Immature natural killer cell (primary cell): ENCODE data around the gene LRIT2. TPM values are rescaled to one million over a fixed set of nuclear protein-coding genes. Genes with fewer than 3 reads are reported as not detected.

Experiments
- DNase-seq, 3 donors: peaks; one replicate each; pipeline ENCODE4 v3.0.0; 2022; ENCODE audit warnings: mixed read lengths in 1 of 3
- H3K27ac Mint-ChIP-seq, 6 donors: one replicate each; pipeline ENCODE4 v1.8.0; 2020; ENCODE audit warnings: mixed read lengths in 6 of 6, mild to moderate bottlenecking in 5 of 6, inconsistent platforms in 4 of 6, moderate library complexity in 3 of 6
- H3K27me3 Mint-ChIP-seq, 3 donors: one replicate each; pipeline ENCODE4 v1.8.0; 2020 to 2021; ENCODE audit warnings: low read depth in 3 of 3, mild to moderate bottlenecking in 3 of 3, mixed read lengths in 3 of 3, moderate library complexity in 3 of 3, inconsistent platforms in 1 of 3
- H3K36me3 Mint-ChIP-seq, 3 donors: one replicate each; pipeline ENCODE4 v1.8.0; 2020; ENCODE audit warnings: mixed read lengths in 3 of 3, inconsistent platforms in 2 of 3, mild to moderate bottlenecking in 2 of 3
- H3K4me1 Mint-ChIP-seq, 2 donors: one replicate each; pipeline ENCODE4 v1.8.0; 2020; ENCODE audit warnings: inconsistent platforms in 2 of 2, mild to moderate bottlenecking in 2 of 2, mixed read lengths in 2 of 2, moderate library complexity in 1 of 2
- H3K4me3 Mint-ChIP-seq, 5 donors: one replicate each; pipeline ENCODE4 v1.8.0; 2020; ENCODE audit warnings: mild to moderate bottlenecking in 5 of 5, mixed read lengths in 5 of 5, inconsistent platforms in 3 of 5, moderate library complexity in 3 of 5
- H3K9me3 Mint-ChIP-seq, 6 donors: one replicate each; pipeline ENCODE4 v1.8.0; 2020; ENCODE audit warnings: mild to moderate bottlenecking in 6 of 6, mixed read lengths in 6 of 6, inconsistent platforms in 4 of 6, moderate library complexity in 3 of 6
- polyA plus RNA-seq, 3 donors: library from polyadenylated mRNA; unstranded; fragments of 300-500 nt; fragmentation: Illumina TruSeq; gene quantifications; one replicate each; pipeline ENCODE4 v1.2.3, GENCODE V29; 2021

LRIT2 gene, protein sequence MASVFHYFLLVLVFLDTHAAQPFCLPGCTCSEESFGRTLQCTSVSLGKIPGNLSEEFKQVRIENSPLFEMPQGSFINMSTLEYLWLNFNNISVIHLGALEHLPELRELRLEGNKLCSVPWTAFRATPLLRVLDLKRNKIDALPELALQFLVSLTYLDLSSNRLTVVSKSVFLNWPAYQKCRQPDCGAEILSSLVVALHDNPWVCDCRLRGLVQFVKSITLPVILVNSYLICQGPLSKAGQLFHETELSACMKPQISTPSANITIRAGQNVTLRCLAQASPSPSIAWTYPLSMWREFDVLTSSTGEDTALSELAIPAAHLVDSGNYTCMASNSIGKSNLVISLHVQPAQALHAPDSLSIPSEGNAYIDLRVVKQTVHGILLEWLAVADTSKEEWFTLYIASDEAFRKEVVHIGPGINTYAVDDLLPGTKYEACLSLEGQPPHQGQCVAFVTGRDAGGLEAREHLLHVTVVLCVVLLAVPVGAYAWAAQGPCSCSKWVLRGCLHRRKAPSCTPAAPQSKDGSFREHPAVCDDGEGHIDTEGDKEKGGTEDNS
- not detected for polyA plus RNA-seq

DNA sequence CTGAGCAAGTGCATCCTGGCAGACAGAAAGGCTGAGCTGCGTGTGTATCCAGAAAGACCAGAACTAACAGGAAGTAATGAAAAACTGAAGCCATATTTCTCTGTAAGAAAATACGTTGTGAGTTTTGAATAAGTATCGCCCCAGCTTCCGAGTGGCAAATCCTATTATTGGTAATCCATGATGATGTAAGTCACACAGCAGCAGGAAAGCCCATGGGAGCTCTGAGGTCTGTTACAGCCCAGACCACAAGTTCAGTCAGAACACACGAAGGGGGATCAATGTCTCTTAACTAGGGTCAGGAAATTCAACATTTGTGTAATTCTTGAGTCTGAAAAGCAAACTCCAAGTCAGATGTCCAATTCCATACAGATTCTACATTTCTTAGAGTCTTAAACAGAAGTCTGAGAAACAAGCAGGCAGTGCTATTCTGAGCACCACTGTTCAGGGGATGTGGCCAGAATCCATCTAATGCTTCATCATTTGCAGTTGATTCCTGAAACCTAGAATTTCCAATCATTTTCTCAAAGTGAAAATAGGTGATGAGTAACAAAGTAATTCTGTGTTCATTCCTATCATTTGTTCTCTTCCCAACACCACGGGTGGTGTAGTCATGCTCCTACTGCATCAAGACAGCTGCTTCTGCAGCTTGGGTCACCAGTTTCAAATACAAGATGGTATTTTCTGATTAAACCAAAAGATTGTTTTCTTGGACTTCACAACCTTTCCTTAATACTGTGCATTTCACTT lies at the start of gene LRIT2:
TSS of gene LRIT2 (minus strand) at position 118 of the 747 bp plus-strand sequence. CDS start at position 94, 24 bp downstream.
- Mint-ChIP-seq H3K36me3 (no peaks in the 10 kb centered on the region), H3K9me3 (no peaks in the 10 kb centered on the region), H3K27ac (no peak within 1 kb of the TSS), H3K4me1 (no peaks in the 10 kb centered on the region), H3K27me3 (peaks cover 2 to 13% (median 7%) of the 10 kb centered on the region in 3 donors), H3K4me3 (no peak within 1 kb of the TSS)
- DNase-seq: no peak

DNA sequence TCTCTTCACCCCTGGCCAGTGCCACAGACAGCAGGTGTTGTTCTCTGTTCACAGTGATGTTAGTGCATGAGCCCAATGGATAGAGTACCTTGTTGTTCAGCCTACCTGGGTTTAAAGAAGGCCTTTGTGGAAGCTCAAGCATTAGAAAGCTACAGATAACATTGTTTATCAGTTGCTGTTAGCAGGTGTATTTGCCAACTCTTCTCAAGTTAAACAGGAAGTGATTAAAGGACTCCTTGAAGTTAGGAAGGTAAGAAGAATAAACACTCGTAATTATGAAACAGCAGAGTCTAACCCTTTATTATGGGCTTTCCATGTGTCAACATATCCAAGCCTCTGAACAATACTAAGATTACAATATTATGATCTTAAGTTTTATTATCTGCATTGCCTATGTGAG lies 45.4 kb upstream of the LRIT2 start:
- no peaks in the 10 kb centered on the region for H3K4me1 Mint-ChIP-seq
- no peak for DNase-seq
- no peak overlapping the region for H3K27ac Mint-ChIP-seq
- H3K36me3 Mint-ChIP-seq: no peaks in the 10 kb centered on the region
- no peaks in the 10 kb centered on the region for H3K9me3 Mint-ChIP-seq
- H3K27me3 Mint-ChIP-seq: peaks cover 0 to 9% (median 3%) of the 10 kb centered on the region in 3 donors
- no peak overlapping the region for H3K4me3 Mint-ChIP-seq

DNA sequence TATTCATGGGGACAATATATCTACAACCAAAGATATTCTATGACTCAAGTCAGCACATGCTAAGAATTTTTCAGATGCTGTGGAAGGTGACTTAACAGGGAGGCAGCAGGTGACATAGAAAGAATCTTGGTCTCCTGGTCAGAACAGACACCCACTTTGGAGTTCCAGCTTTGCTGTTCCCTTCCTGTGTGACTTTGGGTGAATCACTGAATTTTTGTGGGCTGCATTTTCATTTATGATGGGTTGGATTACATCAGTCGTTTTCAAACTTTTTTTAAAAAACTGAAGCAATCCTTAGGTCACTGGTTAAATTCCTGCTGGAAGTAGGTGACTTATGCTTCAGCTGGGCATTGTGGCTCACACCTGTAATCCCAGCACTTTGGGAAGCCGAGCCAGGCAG lies 44.4 kb upstream of the LRIT2 start:
- Mint-ChIP-seq H3K4me1 (no peaks in the 10 kb centered on the region), H3K36me3 (no peaks in the 10 kb centered on the region), H3K27me3 (peaks cover 0 to 11% (median 3%) of the 10 kb centered on the region in 3 donors), H3K27ac (no peak overlapping the region), H3K4me3 (no peak overlapping the region), H3K9me3 (no peaks in the 10 kb centered on the region)
- DNase-seq: no peak

DNA sequence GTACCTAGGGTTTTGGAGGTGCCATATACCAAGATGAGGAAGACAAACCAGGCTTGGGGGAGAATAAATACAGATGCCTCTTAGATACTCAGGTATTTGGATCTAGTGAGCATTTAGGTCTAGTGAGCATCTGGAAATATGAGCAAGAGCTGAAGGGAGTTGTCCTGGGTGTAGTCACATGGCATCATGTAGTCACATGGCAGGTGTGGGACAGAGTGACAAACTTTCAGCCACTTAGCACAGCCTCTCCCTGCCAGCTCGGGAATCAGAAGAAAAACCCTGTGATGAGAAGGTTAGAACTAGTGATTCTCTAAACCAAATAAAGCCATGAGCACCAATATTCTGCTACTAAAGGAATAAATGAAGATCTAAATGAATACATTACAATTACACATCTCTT lies 43.8 kb upstream of the LRIT2 start:
- Mint-ChIP-seq H3K27ac (no peak overlapping the region), H3K9me3 (no peaks in the 10 kb centered on the region), H3K36me3 (no peaks in the 10 kb centered on the region), H3K27me3 (peaks cover 0 to 11% (median 3%) of the 10 kb centered on the region in 3 donors), H3K4me1 (no peaks in the 10 kb centered on the region), H3K4me3 (no peak overlapping the region)
- DNase-seq: no peak

DNA sequence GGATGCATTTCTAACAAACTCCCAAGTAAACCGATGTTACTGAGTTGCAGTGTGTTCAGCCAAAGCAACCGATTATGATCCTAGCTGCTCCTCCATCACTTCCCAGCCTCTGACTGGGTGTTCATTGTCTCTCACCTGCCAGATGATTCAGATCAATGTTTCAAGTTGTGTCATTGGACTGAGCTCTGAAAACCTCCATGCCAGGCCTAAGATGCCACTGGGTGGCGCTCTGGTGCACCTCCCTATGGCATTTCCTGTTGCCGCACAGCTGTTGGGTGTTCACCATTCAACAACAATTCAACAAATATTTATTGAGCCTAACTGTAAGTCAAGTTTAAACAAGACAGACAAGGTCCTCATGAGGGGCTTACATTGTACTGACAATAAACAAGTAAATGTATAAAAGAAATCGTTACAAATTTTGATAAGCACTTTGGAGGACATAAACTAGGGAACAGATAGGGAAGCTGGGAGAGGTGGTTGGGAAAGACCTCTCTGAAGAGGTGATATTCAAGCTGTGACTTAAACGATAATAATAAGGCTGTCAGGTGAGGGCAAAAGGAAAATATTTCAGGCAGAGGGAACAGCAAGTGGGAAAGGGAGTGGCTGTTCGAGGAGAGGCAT lies 42.3 kb upstream of the LRIT2 start:
- DNase-seq: peak; percentile 16 to 45 (median 23)
- H3K4me1 Mint-ChIP-seq: no peaks in the 10 kb centered on the region
- H3K36me3 Mint-ChIP-seq: no peaks in the 10 kb centered on the region
- no peaks in the 10 kb centered on the region for H3K9me3 Mint-ChIP-seq
- H3K27ac Mint-ChIP-seq: no peak overlapping the region
- peaks cover 3 to 19% (median 6%) of the 10 kb centered on the region in 3 donors for H3K27me3 Mint-ChIP-seq
- no peak overlapping the region for H3K4me3 Mint-ChIP-seq

DNA sequence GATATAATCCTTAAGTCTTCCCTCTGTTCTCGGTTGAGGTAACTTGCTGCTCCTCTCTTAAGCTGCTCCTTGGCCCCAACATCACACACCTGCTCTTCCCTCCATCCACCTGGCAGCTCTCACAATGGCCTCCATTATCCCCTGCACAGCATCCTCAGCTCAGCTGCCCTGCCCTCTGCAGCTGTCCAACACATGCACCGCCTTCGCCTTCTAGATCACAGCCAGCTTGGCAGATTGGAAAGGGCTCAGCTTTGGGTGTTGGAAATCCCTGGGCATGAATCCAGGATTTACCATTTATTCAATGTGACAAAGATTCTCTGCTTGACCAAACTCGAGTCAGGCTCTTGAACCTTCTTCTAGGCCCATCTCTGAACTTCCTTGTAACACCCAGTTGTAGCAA lies 40.1 kb upstream of the LRIT2 start:
- no peak for DNase-seq
- H3K4me1 Mint-ChIP-seq: no peaks in the 10 kb centered on the region
- no peaks in the 10 kb centered on the region for H3K9me3 Mint-ChIP-seq
- H3K36me3 Mint-ChIP-seq: no peaks in the 10 kb centered on the region
- no peak overlapping the region for H3K4me3 Mint-ChIP-seq
- peaks cover 3 to 22% (median 6%) of the 10 kb centered on the region in 3 donors for H3K27me3 Mint-ChIP-seq
- H3K27ac Mint-ChIP-seq: no peak overlapping the region

DNA sequence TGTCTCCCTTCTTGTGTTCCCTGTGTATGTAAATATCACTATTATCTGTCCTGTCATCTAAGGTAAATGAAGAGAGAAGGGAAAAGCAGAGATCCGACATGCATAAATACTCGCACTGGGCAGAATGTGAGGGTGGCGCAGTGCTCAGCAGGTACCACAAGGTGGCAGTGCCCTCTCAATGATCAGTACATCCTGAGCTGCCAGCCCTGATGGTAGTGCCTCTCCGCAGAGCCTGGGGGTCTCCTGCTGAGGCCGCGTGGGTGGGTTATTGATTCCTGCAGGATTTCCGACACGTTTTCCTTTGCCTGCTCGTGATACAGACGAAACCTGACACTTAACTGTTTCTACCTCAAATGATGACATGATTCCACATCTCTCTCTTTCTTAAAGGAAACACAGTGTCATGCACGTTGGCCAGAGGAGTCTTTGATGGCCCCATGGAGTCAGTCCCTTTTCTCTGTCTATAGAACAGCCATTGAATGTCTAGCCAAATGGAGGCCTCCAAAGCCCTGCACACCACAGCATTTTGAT lies 39.3 kb upstream of the LRIT2 start:
- Mint-ChIP-seq H3K36me3 (no peaks in the 10 kb centered on the region), H3K4me1 (no peaks in the 10 kb centered on the region), H3K27me3 (peaks cover 2 to 21% (median 6%) of the 10 kb centered on the region in 3 donors), H3K27ac (no peak overlapping the region), H3K9me3 (no peaks in the 10 kb centered on the region), H3K4me3 (no peak overlapping the region)
- peak; percentile 50 to 61 (median 54) for DNase-seq

DNA sequence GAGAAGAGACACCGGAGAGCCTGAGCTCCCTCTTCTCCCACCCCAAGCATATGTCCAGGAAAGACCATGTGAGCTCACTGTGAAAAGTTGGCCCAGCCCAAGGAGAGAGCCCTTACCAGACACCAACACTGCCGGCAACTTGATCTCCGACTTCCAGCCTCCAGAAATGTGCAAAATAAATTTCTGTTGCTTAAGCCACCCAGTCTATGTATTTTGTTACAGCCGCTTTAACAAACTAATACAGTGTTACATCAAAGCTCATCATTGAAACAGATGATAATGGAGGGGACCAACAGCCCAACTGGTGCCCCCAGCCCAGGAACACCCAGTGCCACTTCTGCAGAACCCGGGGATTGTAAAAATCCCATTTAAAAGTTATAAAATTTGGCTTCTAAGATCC lies 38.4 kb upstream of the LRIT2 start:
- Mint-ChIP-seq H3K27ac (no peak overlapping the region), H3K36me3 (no peaks in the 10 kb centered on the region), H3K4me3 (no peak overlapping the region), H3K4me1 (no peaks in the 10 kb centered on the region), H3K27me3 (peaks cover 2 to 18% (median 6%) of the 10 kb centered on the region in 3 donors), H3K9me3 (no peaks in the 10 kb centered on the region)
- DNase-seq: no peak

DNA sequence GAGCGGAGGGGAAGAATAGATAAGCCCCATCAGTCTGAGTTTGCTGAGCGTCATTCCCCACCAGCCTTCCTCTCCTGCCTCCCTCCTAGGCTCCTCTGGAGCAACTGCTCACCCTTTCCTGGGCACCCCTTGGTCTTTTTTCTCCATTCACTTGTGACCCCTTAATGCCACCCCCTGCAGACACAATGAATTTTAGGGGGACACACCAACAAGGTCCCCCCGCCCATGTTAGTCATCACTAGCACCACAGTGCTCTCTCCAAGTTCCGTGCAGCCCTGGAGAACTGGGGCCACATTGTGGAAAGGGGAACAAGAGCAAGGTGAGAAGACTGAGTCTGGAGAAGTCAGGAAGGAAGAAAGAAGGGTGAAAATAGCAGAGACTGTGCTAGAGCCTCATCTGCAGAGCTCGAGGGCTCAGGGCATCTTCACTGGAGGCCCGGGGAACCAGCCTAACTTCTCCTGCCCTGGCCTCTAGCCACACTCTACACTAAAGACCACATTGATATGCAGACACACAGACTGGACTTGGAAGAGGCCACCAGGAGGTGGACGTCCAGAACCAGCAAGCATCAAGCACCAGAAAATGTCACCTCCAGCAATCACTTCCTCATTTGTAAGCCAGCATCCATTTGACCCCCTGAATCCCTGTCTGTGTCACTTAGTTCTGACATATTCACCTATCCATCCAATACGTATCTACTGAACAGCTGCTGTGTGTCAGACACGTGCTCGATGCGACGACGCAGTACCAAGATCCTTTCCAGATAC lies 37.0 kb upstream of the LRIT2 start:
- Mint-ChIP-seq H3K27ac (peak overlapping the region in 1 of 6 donors; percentile 48), H3K36me3 (no peaks in the 10 kb centered on the region), H3K9me3 (no peaks in the 10 kb centered on the region), H3K4me1 (no peaks in the 10 kb centered on the region), H3K27me3 (peaks cover 2 to 18% (median 10%) of the 10 kb centered on the region in 3 donors), H3K4me3 (no peak overlapping the region)
- no peak for DNase-seq

DNA sequence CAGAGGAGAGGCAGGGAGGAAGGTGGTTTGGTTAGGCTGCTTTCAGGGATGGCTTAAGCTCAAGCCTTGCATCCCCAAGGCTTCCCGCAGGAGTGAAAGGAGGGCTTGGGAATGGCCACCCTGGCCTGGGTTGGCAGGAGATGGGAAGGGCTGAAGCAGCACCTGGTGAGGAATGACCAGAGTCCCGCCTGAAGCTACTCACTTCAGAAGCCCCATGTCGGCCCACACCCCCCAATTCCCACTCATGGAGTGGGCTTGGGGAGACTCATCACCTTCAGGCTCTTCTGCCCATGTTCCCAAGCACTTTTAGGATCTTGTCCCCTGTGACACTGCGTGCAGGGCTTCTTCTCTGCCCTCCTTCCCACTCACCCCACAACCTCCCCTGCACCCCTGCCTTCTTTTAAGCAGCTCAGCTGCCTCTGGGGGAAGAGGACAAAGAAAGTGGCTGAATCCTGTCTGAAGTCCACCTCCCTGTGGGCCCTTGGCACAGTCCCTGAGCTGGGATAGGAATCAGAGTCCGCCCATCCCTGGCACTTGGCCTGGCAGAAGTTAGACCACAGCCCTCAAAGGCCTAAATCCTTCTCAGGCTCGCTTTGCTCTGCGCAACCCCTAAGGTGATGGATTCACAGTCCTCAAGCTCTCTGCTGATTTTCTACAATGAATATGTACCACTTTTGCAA lies 36.0 kb upstream of the LRIT2 start:
- DNase-seq: no peak
- Mint-ChIP-seq H3K4me3 (no peak overlapping the region), H3K27me3 (peaks cover 2 to 19% (median 10%) of the 10 kb centered on the region in 3 donors), H3K27ac (no peak overlapping the region), H3K36me3 (no peaks in the 10 kb centered on the region), H3K4me1 (peaks cover 2 to 7% of the 10 kb centered on the region in 2 donors), H3K9me3 (no peaks in the 10 kb centered on the region)

DNA sequence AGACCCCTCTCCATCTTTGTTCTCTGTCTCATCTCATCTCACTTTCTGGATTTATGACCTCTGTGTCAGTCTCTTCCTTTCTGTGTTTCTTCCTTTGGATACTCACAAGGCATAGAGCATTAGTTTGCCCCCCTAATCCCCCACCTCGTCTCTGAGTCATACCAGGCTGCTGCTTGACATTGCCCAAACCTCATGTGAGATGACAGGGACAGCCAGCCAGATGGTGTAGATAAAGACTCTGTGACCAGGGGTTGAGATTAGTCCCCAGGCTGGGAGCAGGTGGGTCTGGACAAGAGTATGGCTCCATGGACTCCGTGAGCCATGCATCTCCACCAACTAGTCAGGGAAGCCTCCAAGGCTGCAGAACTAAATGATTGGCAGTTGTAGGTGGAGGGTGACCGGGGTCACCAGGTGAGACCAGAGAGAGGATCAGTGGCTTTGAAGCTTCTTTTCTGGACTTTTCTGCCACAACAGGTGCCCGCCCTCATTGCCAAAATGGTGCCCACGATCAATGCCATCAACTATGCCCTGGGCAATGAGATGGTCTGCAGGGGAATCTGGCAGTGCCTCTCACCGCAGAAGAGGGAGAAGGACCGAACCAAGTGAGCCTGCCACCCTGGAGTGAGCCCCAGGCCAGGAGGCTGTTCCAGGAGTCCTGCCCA lies 32.8 kb upstream of the LRIT2 start:
- no peak overlapping the region for H3K27ac Mint-ChIP-seq
- H3K9me3 Mint-ChIP-seq: no peaks in the 10 kb centered on the region
- no peak overlapping the region for H3K4me3 Mint-ChIP-seq
- DNase-seq: no peak
- H3K4me1 Mint-ChIP-seq: peaks cover 2 to 7% of the 10 kb centered on the region in 2 donors
- peaks cover 2 to 15% (median 9%) of the 10 kb centered on the region in 3 donors for H3K27me3 Mint-ChIP-seq
- no peaks in the 10 kb centered on the region for H3K36me3 Mint-ChIP-seq

DNA sequence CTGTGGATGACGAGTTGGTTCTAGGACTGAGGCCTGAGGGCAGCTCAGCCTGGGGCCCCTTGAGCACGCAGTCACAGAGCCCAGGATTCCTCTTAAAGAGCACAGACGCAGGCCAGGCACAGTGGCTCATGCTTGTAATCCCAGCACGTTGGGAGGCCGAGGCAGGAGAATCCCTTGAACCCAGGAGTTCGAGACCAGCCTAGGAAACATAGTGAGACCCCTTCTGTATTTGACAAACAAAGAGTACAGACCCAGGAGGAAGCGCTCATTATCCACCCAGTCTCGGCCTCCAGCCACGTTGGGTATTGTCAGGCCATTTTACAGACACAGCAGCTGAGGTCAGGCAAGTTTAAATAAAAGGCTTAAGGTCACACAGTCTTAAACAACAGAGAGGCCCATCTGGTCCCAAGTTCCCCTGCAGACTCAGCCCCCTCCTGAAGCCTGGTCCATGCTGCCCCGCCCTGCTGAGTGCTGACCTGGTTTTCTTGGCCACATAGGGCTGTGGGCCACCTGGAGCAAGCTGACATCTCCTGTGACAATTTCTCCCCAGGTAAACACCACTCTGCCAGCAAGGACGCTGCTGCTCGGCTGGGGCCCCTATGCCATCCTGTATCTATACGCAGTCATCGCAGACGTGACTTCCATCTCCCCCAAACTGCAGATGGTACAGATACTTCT lies 32.1 kb upstream of the LRIT2 start:
- Mint-ChIP-seq H3K4me3 (no peak overlapping the region), H3K27me3 (peaks cover 2 to 9% (median 7%) of the 10 kb centered on the region in 3 donors), H3K36me3 (no peaks in the 10 kb centered on the region), H3K9me3 (no peaks in the 10 kb centered on the region), H3K27ac (no peak overlapping the region), H3K4me1 (peaks cover 2 to 7% of the 10 kb centered on the region in 2 donors)
- DNase-seq: no peak
